A549 (cell line): ENCODE measurements around the gene RHD.

ENCODE experiments used
- BHLHE40 ChIP-seq: IDR thresholded peaks from 2 replicates; pipeline ENCODE4 v1.6.1; 2012; ENCODE audit warnings: low read depth, low read length, inconsistent platforms
- CHD2 ChIP-seq: fragments of 150-350 bp; IDR thresholded peaks from 2 replicates; pipeline ENCODE4 v1.6.1; 2014; ENCODE audit warnings: low read length; ENCODE audit not compliant: partially characterized antibody
- CHD4 ChIP-seq: fragments of 200-600 bp; sonication (generic); IDR thresholded peaks from 2 replicates; pipeline ENCODE4 v1.6.1; 2016; ENCODE audit warnings: antibody characterized with exemption, mild to moderate bottlenecking, borderline replicate concordance
- CTCF ChIP-seq: fragments of >200 bp; sonication (Bioruptor Twin); formaldehyde crosslinking; IDR thresholded peaks from 3 replicates; pipeline ENCODE4 v1.5.1; 2016
- E2F6 ChIP-seq: IDR thresholded peaks from 2 replicates; pipeline ENCODE4 v1.6.1; 2012; ENCODE audit warnings: low read depth, borderline replicate concordance
- ESRRA ChIP-seq: fragments of 150-350 bp; IDR thresholded peaks from 2 replicates; pipeline ENCODE4 v1.6.1; 2014; ENCODE audit warnings: mild to moderate bottlenecking, low read length, borderline replicate concordance
- JUNB ChIP-seq: fragments of >200 bp; sonication (Bioruptor Twin); formaldehyde crosslinking; IDR thresholded peaks from 2 replicates; pipeline ENCODE4 v1.6.1; 2016
- MAX ChIP-seq: IDR thresholded peaks from 2 replicates; pipeline ENCODE4 v1.6.1; 2012
- NFE2L2 ChIP-seq: fragments of 150-350 bp; conservative IDR thresholded peaks from 2 replicates; pipeline ENCODE4 v1.6.1; 2014; ENCODE audit warnings: low read length
- POLR2A ChIP-seq: IDR thresholded peaks from 2 replicates; pipeline ENCODE4 v1.6.1; 2012; ENCODE audit warnings: mild to moderate bottlenecking, low read length
- REST ChIP-seq: fragments of 200-600 bp; sonication (generic); IDR thresholded peaks from 2 replicates; pipeline ENCODE4 v1.6.1; 2016; ENCODE audit warnings: antibody characterized with exemption, mild to moderate bottlenecking, moderate library complexity
- SMC3 ChIP-seq: fragments of >200 bp; sonication (Bioruptor Twin); formaldehyde crosslinking; IDR thresholded peaks from 3 replicates; pipeline ENCODE4 v1.6.1; 2018; ENCODE audit warnings: inconsistent platforms
- TP53 ChIP-seq: fragments of 250-450 bp; sonication (Bioruptor Pico); IDR thresholded peaks from 2 replicates; pipeline ENCODE4 v1.5.0; 2021; ENCODE audit warnings: mild to moderate bottlenecking, moderate library complexity
- USF2 ChIP-seq: fragments of 450-650 bp; IDR thresholded peaks from 2 replicates; pipeline ENCODE4 v1.6.1; 2014; ENCODE audit warnings: antibody characterized with exemption

- no peak for TF ChIP-seq BHLHE40
- no peak for TF ChIP-seq NFE2L2
- TF ChIP-seq E2F6: no peak
- no peak for TF ChIP-seq CTCF
- TF ChIP-seq REST: no peak
- no peak for TF ChIP-seq JUNB
- TF ChIP-seq POLR2A: no peak
- TF ChIP-seq ESRRA: no peak
- TF ChIP-seq CHD4: no peak
- TF ChIP-seq TP53: no peak
- TF ChIP-seq SMC3: no peak
- TF ChIP-seq USF2: no peak
- no peak for TF ChIP-seq CHD2
- no peak for TF ChIP-seq MAX
Observed at GRCh38 chr1:25343872-25344271, 71.6 kb downstream of the RHD start.
